GM12878 (cell line): ENCODE data around the gene SLC38A5. TPM values are rescaled to one million over a fixed set of nuclear protein-coding genes. Genes with fewer than 3 reads are reported as not detected.

Experiments used
- ATAC-seq: fragments of 200-7000 bp; cut with Tn5 transposase; 3 replicates; pipeline ENCODE4 v1.9.1; 2020; ENCODE audit warnings: mild to moderate bottlenecking, moderate library complexity
- BruUV-seq: library from RNA; stranded (reverse); fragments of 400-500 nt; replicated peaks from 2 replicates; lab custom pipeline; 2021; lab: Mats Ljungman, UMichigan
- CTCF ChIA-PET: fragments of 300-600 bp; sonication (Branson Sonifier 250); formaldehyde crosslinking; extraction: SDS; loops from one replicate; lab custom pipeline; 2021; ENCODE audit warnings: inconsistent platforms; lab: Yijun Ruan, JAX
- POLR2A ChIA-PET: fragments of 350-600 bp; formaldehyde crosslinking; extraction: SDS; loops from one replicate; lab custom pipeline; 2021; ENCODE audit warnings: inconsistent platforms; lab: Charles Lee
- RAD21 ChIA-PET: fragments of 300-600 bp; sonication (Branson Sonifier 250); formaldehyde crosslinking; loops from one replicate; lab custom pipeline; 2023; ENCODE audit warnings: antibody characterized with exemption; ENCODE audit not compliant: unreplicated experiment; lab: Charles Lee
- SMC1A ChIA-PET: fragments of 300-600 bp; sonication (Branson Sonifier 250); formaldehyde crosslinking; loops from one replicate; lab custom pipeline; 2023; ENCODE audit not compliant: unreplicated experiment, uncharacterized antibody; lab: Charles Lee
- DNase-seq: peaks from one replicate; pipeline ENCODE4 v3.0.0-alpha.2; 2011; ENCODE audit warnings: low read depth, low spot score
- FAIRE-seq: peaks from 3 replicates; lab custom pipeline; 2011; peaks lifted over from hg19 to GRCh38; lab: Jason Lieb, UNC
- H2AFZ ChIP-seq: 2 replicates; pipeline ENCODE4 v1.6.0; 2011; ENCODE audit warnings: low read depth, low read length, control low read depth; ENCODE audit not compliant: control insufficient read depth
- H3K27ac ChIP-seq: 2 replicates; pipeline ENCODE4 v1.5.1; 2011; ENCODE audit warnings: control low read depth; ENCODE audit not compliant: control insufficient read depth, insufficient read depth
- H3K27me3 ChIP-seq, 2 experiments: replicated peaks in 1 of 2; 2 replicates each; pipeline versions ENCODE4 v1.6.0 to v1.6.1; 2011; ENCODE audit warnings: low read length in 1 of 2; ENCODE audit not compliant: control insufficient read depth in 2 of 2, insufficient read depth in 2 of 2
- H3K36me3 ChIP-seq, 2 experiments: 2 replicates each; pipeline ENCODE4 v1.5.1; 2011; ENCODE audit warnings: low read length in 1 of 2; ENCODE audit not compliant: control insufficient read depth in 2 of 2, insufficient read depth in 2 of 2
- H3K4me1 ChIP-seq: 2 replicates; pipeline ENCODE4 v1.6.1; 2011; ENCODE audit warnings: mild to moderate bottlenecking, low read length, moderate library complexity, mixed read lengths; ENCODE audit not compliant: control insufficient read depth, insufficient read depth
- H3K4me2 ChIP-seq: 2 replicates; pipeline ENCODE4 v1.6.0; 2011; ENCODE audit warnings: control low read depth; ENCODE audit not compliant: control insufficient read depth, insufficient read depth
- H3K4me3 ChIP-seq: fragments of 200-600 bp; sonication (generic); 2 replicates; pipeline ENCODE4 v1.5.1; 2016
- H3K79me2 ChIP-seq: 2 replicates; pipeline ENCODE4 v1.6.0; 2011; ENCODE audit warnings: low read length; ENCODE audit not compliant: control insufficient read depth, insufficient read depth
- H3K9ac ChIP-seq: 2 replicates; pipeline ENCODE4 v1.8.0; 2011; ENCODE audit warnings: low read length, control low read depth, mixed read lengths; ENCODE audit not compliant: control insufficient read depth, insufficient read depth
- H3K9me3 ChIP-seq: replicated peaks from 3 replicates; pipeline ENCODE4 v1.5.1; 2011; ENCODE audit warnings: mild to moderate bottlenecking, low read length; ENCODE audit not compliant: control insufficient read depth, insufficient read depth
- H4K20me1 ChIP-seq: 2 replicates; pipeline ENCODE4 v1.6.0; 2011; ENCODE audit not compliant: control insufficient read depth, insufficient read depth
- ASH2L ChIP-seq: fragments of 300-600, 200-600 bp; sonication (generic); IDR thresholded peaks from 2 replicates; pipeline ENCODE4 v1.6.1; 2017; ENCODE audit warnings: low read depth, mild to moderate bottlenecking, borderline replicate concordance
- CEBPZ ChIP-seq: fragments of 150-350 bp; IDR thresholded peaks from 2 replicates; pipeline ENCODE4 v1.6.1; 2016; ENCODE audit warnings: low read depth, low read length
- E2F4 ChIP-seq: IDR thresholded peaks from 2 replicates; pipeline ENCODE4 v1.6.1; 2012; ENCODE audit warnings: low read depth, low read length, improper control_type of control experiment
- JUNB ChIP-seq: IDR thresholded peaks from 2 replicates; pipeline ENCODE4 v1.6.1; 2016; ENCODE audit warnings: antibody characterized with exemption, mild to moderate bottlenecking
- MYB ChIP-seq: fragments of 150-350 bp; IDR thresholded peaks from 2 replicates; pipeline ENCODE4 v1.6.1; 2014; ENCODE audit warnings: mild to moderate bottlenecking, low read depth, low read length, borderline replicate concordance
- NR2C2 ChIP-seq: IDR thresholded peaks from 2 replicates; pipeline ENCODE4 v1.6.1; 2011; ENCODE audit warnings: borderline replicate concordance, low read depth; ENCODE audit not compliant: control insufficient read depth, insufficient read length
- POLR2A ChIP-seq: IDR thresholded peaks from 2 replicates; pipeline ENCODE4 v1.6.1; 2011; ENCODE audit warnings: low read depth, mild to moderate bottlenecking, low read length
- POLR2AphosphoS5 ChIP-seq: IDR thresholded peaks from 2 replicates; pipeline ENCODE4 v1.6.1; 2011; ENCODE audit warnings: mild to moderate bottlenecking, low read length, inconsistent platforms
- POU2F2 ChIP-seq: IDR thresholded peaks from 3 replicates; pipeline ENCODE4 v1.6.1; 2011; ENCODE audit warnings: low read depth, mild to moderate bottlenecking, low read length, borderline replicate concordance
- SREBF1 ChIP-seq: IDR thresholded peaks from 2 replicates; pipeline ENCODE4 v1.6.1; 2012; ENCODE audit warnings: mild to moderate bottlenecking, low read length
- SUZ12 ChIP-seq: fragments of 200-600 bp; sonication (generic); IDR thresholded peaks from one replicate; pipeline ENCODE4 v1.6.1; 2018; ENCODE audit warnings: antibody characterized with exemption, mild to moderate bottlenecking; ENCODE audit not compliant: unreplicated experiment
- TCF3 ChIP-seq: IDR thresholded peaks from 2 replicates; pipeline ENCODE4 v1.6.1; 2012; ENCODE audit warnings: low read depth, mild to moderate bottlenecking, low read length, borderline replicate concordance; ENCODE audit not compliant: insufficient read depth
- YBX1 ChIP-seq: fragments of 450-650 bp; IDR thresholded peaks from 2 replicates; pipeline ENCODE4 v1.6.1; 2016; ENCODE audit warnings: antibody characterized with exemption
- YY1 ChIP-seq: IDR thresholded peaks from 2 replicates; pipeline ENCODE4 v1.6.1; 2011; ENCODE audit warnings: low read depth, mild to moderate bottlenecking, low read length
- ZBTB33 ChIP-seq: fragments of 450-650 bp; IDR thresholded peaks from 2 replicates; pipeline ENCODE4 v1.6.1; 2017; ENCODE audit warnings: mild to moderate bottlenecking
- ZNF24 ChIP-seq: fragments of 450-650 bp; IDR thresholded peaks from 2 replicates; pipeline ENCODE4 v1.6.1; 2017; ENCODE audit warnings: antibody characterized with exemption, mild to moderate bottlenecking
- ZNF622 ChIP-seq: fragments of 450-650 bp; IDR thresholded peaks from 2 replicates; pipeline ENCODE4 v1.6.1; 2017; ENCODE audit warnings: mild to moderate bottlenecking, inconsistent platforms
- WGBS: methylation state at CpG from one replicate; pipeline ENCODE4 v1.1.6; 2016; ENCODE audit warnings: low lambda C conversion rate; ENCODE audit not compliant: insufficient replicate concordance, insufficient coverage; ENCODE audit errors: missing lambda C conversion rate; 5-methylcytosine and 5-hydroxymethylcytosine counted together
- in situ Hi-C: fragments of 300-500 bp; cut with MboI; formaldehyde crosslinking; loops from 9 replicates; pipeline ENCODE4 v1.14.3; 2018; ENCODE audit warnings: mixed read lengths
- intact Hi-C: fragments of 100-400 bp; cut with micrococcal nuclease; formaldehyde crosslinking; loops from one replicate; pipeline ENCODE4 v1.14.2; 2022; ENCODE audit not compliant: unreplicated experiment
- polyA plus RNA-seq, 11 experiments: library from polyadenylated mRNA; depleted of rRNA in 4 of 11; unstranded in 6 of 11; stranded (reverse) in 5 of 11; fragments of >200 nt; fragmentation: Nextera tagmentation in 4 of 11; fragmentation: Illumina TruSeq in 1 of 11; extraction: Ambion mirVana in 4 of 11; extraction: Trizol in 1 of 11; gene quantifications; 1 replicate in 1 of 11; 2 replicates in 10 of 11; pipeline versions ENCODE4 v1.2.1 to v1.2.3, GENCODE V29; 2011 to 2016; ENCODE audit warnings: inconsistent platforms in 2 of 11, missing spikeins in 2 of 11, low read depth in 1 of 11
- total RNA-seq, 4 experiments: library from RNA; depleted of rRNA in 3 of 4; stranded (reverse); fragments of >200 nt in 3 of 4; fragmentation: Illumina TruSeq in 1 of 4; extraction: Trizol in 1 of 4; gene quantifications; 2 replicates each; pipeline versions ENCODE4 v1.2.1 to v1.2.3, GENCODE V29; 2013 to 2021
- TF ChIP-seq, protein P1 (sequence below): IDR thresholded peaks from 2 replicates; pipeline ENCODE4 v1.6.1; 2011; ENCODE audit warnings: mild to moderate bottlenecking, low read depth, low read length, moderate library complexity; ENCODE audit not compliant: insufficient replicate concordance

Gene SLC38A5
- total and polyA plus RNA-seq, 10 of the 15 experiments (the other 5 are each of a cell fraction or from before 2014, with no cell fraction given) = 4.2 to 108 (median 70.6) TPM

DNA sequence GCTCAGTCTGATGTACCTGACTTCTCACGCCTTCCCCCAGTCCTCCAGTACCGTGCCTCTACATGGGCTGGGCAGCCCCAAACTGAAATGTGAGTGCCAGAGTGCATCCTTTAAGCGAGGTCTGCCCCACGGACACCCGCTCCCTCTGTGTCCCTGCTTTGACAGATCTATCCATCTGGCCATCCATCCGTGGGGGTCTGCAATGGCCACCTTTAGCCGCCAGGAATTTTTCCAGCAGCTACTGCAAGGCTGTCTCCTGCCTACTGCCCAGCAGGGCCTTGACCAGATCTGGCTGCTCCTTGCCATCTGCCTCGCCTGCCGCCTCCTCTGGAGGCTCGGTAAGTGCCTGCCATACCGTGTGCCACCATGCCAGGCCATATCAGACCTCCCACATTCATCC, 39.6 kb upstream of the SLC38A5 start (continued):
- TF ChIP-seq E2F4 (no peak), SREBF1 (no peak), POU2F2 (no peak), MYB (no peak), CEBPZ (no peak), POLR2AphosphoS5 (no peak), YY1 (no peak), YBX1 (no peak), TCF3 (no peak)

GRCh38 chrX:48509245-48509590, 39.2 kb upstream of the SLC38A5 start:
- Histone ChIP-seq H3K4me3 (peak overlapping the region; percentile 79), H3K9ac (peak overlapping the region; percentile 61), H3K4me1 (no peaks in the 10 kb centered on the region; the same call in 1 of the 2 replicates), H3K4me2 (peak overlapping the region; percentile 49), H3K27me3 (no peaks in the 10 kb centered on the region), H3K27ac (peak overlapping the region; percentile 41), H4K20me1 (no peaks in the 10 kb centered on the region), H2AFZ (peak overlapping the region; percentile 59), H3K79me2 (no peaks in the 10 kb centered on the region), H3K36me3 (no peaks in the 10 kb centered on the region), H3K9me3 (no peaks in the 10 kb centered on the region)
- in situ Hi-C loops = no loop called here
- ChIA-PET SMC1A (no interaction called here), RAD21 (no interaction called here), CTCF (interaction anchor here (1.5 kb wide), 1 partner anchor 31 kb away, joined by 4 read pairs; the partner anchor contains the start of gene TBC1D25), POLR2A (no interaction called here)
- ATAC-seq = peak; percentile 49
- DNase-seq = no peak
- 41% methylated on average over 12 of the region's 16 CpGs for WGBS
- FAIRE-seq = no peak
- BruUV-seq = no TSS peak
- intact Hi-C loops = loop anchor here (2.0 kb wide), 1 partner anchor 32 kb away; the partner anchor contains the start of gene FTSJ1
- TF ChIP-seq JUNB = no peak
- TF ChIP-seq POLR2A = no peak
- TF ChIP-seq ASH2L = no peak
- no peak for TF ChIP-seq NR2C2
- TF ChIP-seq ZNF622 = no peak
- no peak for TF ChIP-seq SUZ12
- no peak for TF ChIP-seq ZNF24
- TF ChIP-seq ZBTB33 = no peak
- TF ChIP-seq, protein P1, sequence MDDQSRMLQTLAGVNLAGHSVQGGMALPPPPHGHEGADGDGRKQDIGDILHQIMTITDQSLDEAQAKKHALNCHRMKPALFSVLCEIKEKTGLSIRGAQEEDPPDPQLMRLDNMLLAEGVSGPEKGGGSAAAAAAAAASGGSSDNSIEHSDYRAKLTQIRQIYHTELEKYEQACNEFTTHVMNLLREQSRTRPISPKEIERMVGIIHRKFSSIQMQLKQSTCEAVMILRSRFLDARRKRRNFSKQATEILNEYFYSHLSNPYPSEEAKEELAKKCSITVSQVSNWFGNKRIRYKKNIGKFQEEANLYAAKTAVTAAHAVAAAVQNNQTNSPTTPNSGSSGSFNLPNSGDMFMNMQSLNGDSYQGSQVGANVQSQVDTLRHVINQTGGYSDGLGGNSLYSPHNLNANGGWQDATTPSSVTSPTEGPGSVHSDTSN = no peak
